Esophagus muscularis mucosa (tissue), 3 donors: ENCODE data around the gene IL10.

Source experiments
- CTCF ChIP-seq, 3 experiments: fragments of 200-600 bp in 2 of 3; fragments of 450-650 bp in 1 of 3; sonication (generic) in 2 of 3; IDR thresholded peaks; one replicate each; pipeline ENCODE4 v1.5.1; 2017 to 2019; ENCODE audit warnings: antibody characterized with exemption in 3 of 3, mild to moderate bottlenecking in 2 of 3, moderate library complexity in 1 of 3
- POLR2AphosphoS5 ChIP-seq, 2 donors: sonication (generic); formaldehyde crosslinking; IDR thresholded peaks; one replicate each; pipeline ENCODE4 v1.6.1; 2017; ENCODE audit warnings: antibody characterized with exemption in 2 of 2

GRCh38 chr1:206739411-206740076, 32.8 kb downstream of the IL10 start:
- TF ChIP-seq CTCF (IDR thresholded peaks at IDR 0.05): no peak
- TF ChIP-seq POLR2AphosphoS5 (IDR thresholded peaks at IDR 0.05): peak in 1 of 2 donors; percentile 9
